WTC11 (cell line): ENCODE data around the gene ADNP2. TPM values are rescaled to one million over a fixed set of nuclear protein-coding genes. Genes with fewer than 3 reads are reported as not detected.

Experiments
- ATAC-seq: fragments of 200-7000 bp; cut with Tn5 transposase; 2 replicates; pipeline ENCODE4 v1.10.0; 2021; ENCODE audit warnings: mild to moderate bottlenecking, moderate library complexity
- CTCF ChIA-PET: fragments of 300-600 bp; sonication (Branson Sonifier 250); formaldehyde crosslinking; loops from one replicate; lab custom pipeline; 2021; ENCODE audit warnings: antibody characterized with exemption; lab: Charles Lee
- POLR2A ChIA-PET: fragments of 350-600 bp; sonication (Branson Sonifier 250); formaldehyde crosslinking; loops from one replicate; lab custom pipeline; 2021; ENCODE audit warnings: antibody characterized with exemption; lab: Charles Lee
- DNase-seq: peaks from one replicate; pipeline ENCODE4 v3.0.0; 2021; ENCODE audit warnings: low spot score
- H3K27ac Mint-ChIP-seq: 2 replicates; pipeline ENCODE4 v1.8.0; 2021; ENCODE audit warnings: mixed read lengths
- H3K27me3 Mint-ChIP-seq: 2 replicates; pipeline ENCODE4 v1.8.0; 2021; ENCODE audit warnings: low read depth, mild to moderate bottlenecking, moderate library complexity, mixed read lengths
- H3K36me3 Mint-ChIP-seq: 2 replicates; pipeline ENCODE4 v1.8.0; 2021; ENCODE audit warnings: mixed read lengths
- H3K4me1 Mint-ChIP-seq: 2 replicates; pipeline ENCODE4 v1.8.0; 2022; ENCODE audit warnings: mixed read lengths
- H3K4me3 Mint-ChIP-seq: 2 replicates; pipeline ENCODE4 v1.8.0; 2021; ENCODE audit warnings: mild to moderate bottlenecking, moderate library complexity, mixed read lengths
- H3K9me3 Mint-ChIP-seq: 2 replicates; pipeline ENCODE4 v1.8.0; 2021; ENCODE audit warnings: mixed read lengths
- CREB1 ChIP-seq: sonication (generic); formaldehyde crosslinking; IDR thresholded peaks from 2 replicates; pipeline ENCODE4 v1.8.0; 2023; ENCODE audit warnings: mild to moderate bottlenecking, missing genetic modification reagents
- ESRRA ChIP-seq: sonication (generic); formaldehyde crosslinking; IDR thresholded peaks from 2 replicates; pipeline ENCODE4 v1.8.1; 2022; ENCODE audit warnings: mild to moderate bottlenecking, missing genetic modification reagents, borderline replicate concordance
- KAT7 ChIP-seq: sonication (generic); formaldehyde crosslinking; IDR thresholded peaks from 2 replicates; pipeline ENCODE4 v1.8.1; 2023; ENCODE audit warnings: missing genetic modification reagents, mild to moderate bottlenecking, borderline replicate concordance
- RORB ChIP-seq: fragments of 250-450 bp; sonication (Bioruptor Pico); IDR thresholded peaks from 2 replicates; pipeline ENCODE4 v1.9.0; 2021; ENCODE audit warnings: mild to moderate bottlenecking
- SOX15 ChIP-seq: fragments of 250-450 bp; sonication (Bioruptor Pico); IDR thresholded peaks from 2 replicates; pipeline ENCODE4 v1.9.0; 2021; ENCODE audit warnings: mild to moderate bottlenecking
- SP1 ChIP-seq: sonication (generic); formaldehyde crosslinking; conservative IDR thresholded peaks from 2 replicates; pipeline ENCODE4 v1.8.1; 2022; ENCODE audit warnings: missing genetic modification reagents
- TEAD1 ChIP-seq: sonication (generic); formaldehyde crosslinking; IDR thresholded peaks from 2 replicates; pipeline ENCODE4 v1.8.0; 2022; ENCODE audit warnings: mild to moderate bottlenecking, missing genetic modification reagents
- ZBTB21 ChIP-seq: sonication (generic); formaldehyde crosslinking; IDR thresholded peaks from 2 replicates; pipeline ENCODE4 v1.8.1; 2023; ENCODE audit warnings: mild to moderate bottlenecking, missing genetic modification reagents, borderline replicate concordance
- ZNF138 ChIP-seq: sonication (generic); formaldehyde crosslinking; conservative IDR thresholded peaks from 2 replicates; pipeline ENCODE4 v1.8.1; 2022; ENCODE audit warnings: mild to moderate bottlenecking, moderate library complexity, missing genetic modification reagents
- ZNF219 ChIP-seq: sonication (generic); formaldehyde crosslinking; IDR thresholded peaks from 2 replicates; pipeline ENCODE4 v1.8.0; 2023; ENCODE audit warnings: missing genetic modification reagents, mild to moderate bottlenecking, borderline replicate concordance
- ZNF232 ChIP-seq: sonication (generic); formaldehyde crosslinking; IDR thresholded peaks from 2 replicates; pipeline ENCODE4 v1.8.0; 2022; ENCODE audit warnings: mild to moderate bottlenecking, missing genetic modification reagents
- total RNA-seq: library from RNA; stranded (reverse); gene quantifications from 3 replicates; pipeline ENCODE4 v1.2.3, GENCODE V29; 2021
- TF ChIP-seq, protein P1 (sequence below): sonication (generic); formaldehyde crosslinking; IDR thresholded peaks from 2 replicates; pipeline ENCODE4 v1.8.0; 2022; ENCODE audit warnings: mild to moderate bottlenecking, missing genetic modification reagents
- TF ChIP-seq, protein P2 (sequence below): fragments of 250-450 bp; sonication (Bioruptor Pico); IDR thresholded peaks from 2 replicates; pipeline ENCODE4 v2.1.2; 2022; ENCODE audit warnings: mild to moderate bottlenecking, moderate library complexity
- TF ChIP-seq, protein P3 (sequence below): fragments of 250-450 bp; sonication (Bioruptor Pico); conservative IDR thresholded peaks from 2 replicates; pipeline ENCODE4 v1.9.0; 2021; ENCODE audit warnings: mild to moderate bottlenecking
- TF ChIP-seq, protein P4 (sequence below): sonication (generic); formaldehyde crosslinking; IDR thresholded peaks from 2 replicates; pipeline ENCODE4 v1.8.1; 2023; ENCODE audit warnings: mild to moderate bottlenecking, missing genetic modification reagents, borderline replicate concordance

ADNP2 gene
- total RNA-seq, 1 experiment from 2014 or later = 56.0 TPM

DNA sequence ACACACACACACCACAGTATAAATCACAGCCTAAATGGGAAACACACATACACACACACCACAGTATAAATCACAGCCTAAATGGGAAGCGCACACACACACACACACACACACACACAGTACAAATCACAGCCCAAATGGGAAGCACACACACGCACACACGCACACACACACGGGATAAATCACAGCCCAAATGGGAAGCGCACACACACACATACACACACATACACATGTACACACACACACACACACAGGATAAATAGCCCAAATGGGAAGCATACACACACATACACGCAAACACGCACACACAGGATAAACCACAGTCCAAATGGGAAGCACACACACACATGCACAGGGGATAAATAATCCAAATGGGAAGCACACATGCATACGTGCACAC lies 68.1 kb downstream of the ADNP2 start (continued):
- TF ChIP-seq, protein P1, sequence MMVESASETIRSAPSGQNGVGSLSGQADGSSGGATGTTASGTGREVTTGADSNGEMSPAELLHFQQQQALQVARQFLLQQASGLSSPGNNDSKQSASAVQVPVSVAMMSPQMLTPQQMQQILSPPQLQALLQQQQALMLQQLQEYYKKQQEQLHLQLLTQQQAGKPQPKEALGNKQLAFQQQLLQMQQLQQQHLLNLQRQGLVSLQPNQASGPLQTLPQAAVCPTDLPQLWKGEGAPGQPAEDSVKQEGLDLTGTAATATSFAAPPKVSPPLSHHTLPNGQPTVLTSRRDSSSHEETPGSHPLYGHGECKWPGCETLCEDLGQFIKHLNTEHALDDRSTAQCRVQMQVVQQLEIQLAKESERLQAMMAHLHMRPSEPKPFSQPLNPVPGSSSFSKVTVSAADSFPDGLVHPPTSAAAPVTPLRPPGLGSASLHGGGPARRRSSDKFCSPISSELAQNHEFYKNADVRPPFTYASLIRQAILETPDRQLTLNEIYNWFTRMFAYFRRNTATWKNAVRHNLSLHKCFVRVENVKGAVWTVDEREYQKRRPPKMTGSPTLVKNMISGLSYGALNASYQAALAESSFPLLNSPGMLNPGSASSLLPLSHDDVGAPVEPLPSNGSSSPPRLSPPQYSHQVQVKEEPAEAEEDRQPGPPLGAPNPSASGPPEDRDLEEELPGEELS = no peak
- TF ChIP-seq, protein P2, sequence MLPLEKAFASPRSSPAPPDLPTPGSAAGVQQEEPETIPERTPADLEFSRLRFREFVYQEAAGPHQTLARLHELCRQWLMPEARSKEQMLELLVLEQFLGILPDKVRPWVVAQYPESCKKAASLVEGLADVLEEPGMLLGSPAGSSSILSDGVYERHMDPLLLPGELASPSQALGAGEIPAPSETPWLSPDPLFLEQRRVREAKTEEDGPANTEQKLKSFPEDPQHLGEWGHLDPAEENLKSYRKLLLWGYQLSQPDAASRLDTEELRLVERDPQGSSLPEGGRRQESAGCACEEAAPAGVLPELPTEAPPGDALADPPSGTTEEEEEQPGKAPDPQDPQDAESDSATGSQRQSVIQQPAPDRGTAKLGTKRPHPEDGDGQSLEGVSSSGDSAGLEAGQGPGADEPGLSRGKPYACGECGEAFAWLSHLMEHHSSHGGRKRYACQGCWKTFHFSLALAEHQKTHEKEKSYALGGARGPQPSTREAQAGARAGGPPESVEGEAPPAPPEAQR (CRISPR knock-in tag) = no peak
- TF ChIP-seq, protein P3, sequence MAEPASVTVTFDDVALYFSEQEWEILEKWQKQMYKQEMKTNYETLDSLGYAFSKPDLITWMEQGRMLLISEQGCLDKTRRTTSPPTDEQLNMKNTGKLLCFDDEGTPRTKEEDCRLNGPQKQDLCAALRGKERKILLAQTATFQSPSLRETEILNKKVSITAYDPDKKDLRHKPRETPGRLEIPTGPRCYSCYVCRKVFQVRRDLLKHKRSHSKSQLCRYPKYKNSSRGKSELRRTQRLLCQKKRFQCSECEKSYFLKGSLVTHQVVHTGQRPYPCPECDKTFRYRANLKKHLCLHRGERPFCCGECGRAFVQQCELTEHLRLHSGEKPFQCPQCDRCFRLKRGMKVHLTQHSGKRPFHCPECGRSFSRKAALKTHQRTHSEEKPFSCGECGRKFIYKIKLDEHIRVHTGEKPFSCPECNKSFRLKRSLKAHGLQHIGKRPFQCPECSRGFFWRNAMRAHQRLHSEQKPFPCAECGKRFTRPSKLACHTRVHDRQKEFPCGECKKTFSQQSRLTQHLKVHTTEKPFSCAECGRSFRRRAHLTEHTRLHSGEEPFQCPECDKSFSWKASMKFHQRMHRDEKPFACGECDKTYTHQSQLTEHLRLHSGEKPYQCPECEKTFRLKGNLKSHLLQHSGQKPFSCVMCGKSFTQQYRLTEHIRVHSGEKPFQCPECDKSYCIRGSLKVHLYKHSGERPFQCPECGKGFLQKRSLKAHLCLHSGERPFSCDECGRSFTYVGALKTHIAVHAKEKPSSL (CRISPR knock-in tag) = no peak
- TF ChIP-seq, all 79 proteins: peak for 0

DNA sequence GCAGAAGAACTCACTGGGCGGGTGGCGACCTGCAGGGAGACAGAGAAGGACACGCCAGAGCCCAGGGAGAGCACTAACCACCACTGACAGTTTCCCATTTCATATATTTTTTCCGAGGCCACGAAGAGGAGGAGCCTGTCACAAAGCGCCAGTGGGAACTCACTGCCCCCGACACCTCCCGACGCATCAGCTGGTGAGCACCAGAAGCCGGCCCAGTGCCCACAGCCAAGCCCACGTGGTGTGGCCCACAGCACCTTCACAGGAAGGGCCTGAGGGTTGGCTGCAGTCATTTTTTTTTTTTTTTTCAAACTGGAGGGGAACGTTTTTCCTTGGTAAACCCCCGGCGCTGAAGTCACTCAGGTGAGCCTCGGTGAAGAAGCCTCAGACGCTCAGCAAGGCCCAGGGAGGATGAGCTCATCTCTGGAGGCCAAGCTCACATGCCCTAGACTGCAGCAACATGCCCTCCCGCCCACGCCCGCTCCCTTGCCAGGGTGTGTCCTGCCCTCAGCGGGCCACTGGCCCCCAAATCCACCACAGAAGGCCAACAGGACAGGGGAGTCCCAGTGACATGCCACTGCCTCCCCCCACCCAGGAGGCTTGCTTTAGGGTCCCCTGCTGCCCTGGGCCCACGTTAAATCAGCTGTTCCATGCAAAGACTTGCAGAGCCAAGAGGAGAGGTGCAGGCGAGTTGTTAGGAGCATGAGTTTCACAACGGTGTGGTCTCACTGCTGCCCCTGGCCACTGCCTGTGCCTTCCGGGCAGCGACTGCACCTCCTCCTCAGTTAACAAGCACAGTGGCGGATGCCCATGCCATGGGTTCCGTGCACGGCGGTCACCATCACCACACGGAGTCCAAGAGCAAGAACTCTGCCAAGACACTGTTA lies 70.1 kb downstream of the ADNP2 start:
- ChIA-PET CTCF (interaction anchor here (0.7 to 3.0 kb wide), 2 partner anchors 21 to 60 kb away, joined by 3 to 10 read pairs; no protein-coding TSS in a partner anchor), POLR2A (no interaction called here)
- no peak for TF ChIP-seq ZNF232 (CRISPR knock-in tag)
- no peak overlapping the region for H3K27ac Mint-ChIP-seq
- peaks cover 7% of the 10 kb centered on the region for H3K4me1 Mint-ChIP-seq
- ATAC-seq = no peak
- 0 out of 2 replicates have a peak, but pooled peaks cover 4% of the 10 kb centered on the region for H3K27me3 Mint-ChIP-seq
- DNase-seq = no peak
- H3K9me3 Mint-ChIP-seq = no peaks in the 10 kb centered on the region
- no peak overlapping the region for H3K4me3 Mint-ChIP-seq
- no peaks in the 10 kb centered on the region for H3K36me3 Mint-ChIP-seq

DNA sequence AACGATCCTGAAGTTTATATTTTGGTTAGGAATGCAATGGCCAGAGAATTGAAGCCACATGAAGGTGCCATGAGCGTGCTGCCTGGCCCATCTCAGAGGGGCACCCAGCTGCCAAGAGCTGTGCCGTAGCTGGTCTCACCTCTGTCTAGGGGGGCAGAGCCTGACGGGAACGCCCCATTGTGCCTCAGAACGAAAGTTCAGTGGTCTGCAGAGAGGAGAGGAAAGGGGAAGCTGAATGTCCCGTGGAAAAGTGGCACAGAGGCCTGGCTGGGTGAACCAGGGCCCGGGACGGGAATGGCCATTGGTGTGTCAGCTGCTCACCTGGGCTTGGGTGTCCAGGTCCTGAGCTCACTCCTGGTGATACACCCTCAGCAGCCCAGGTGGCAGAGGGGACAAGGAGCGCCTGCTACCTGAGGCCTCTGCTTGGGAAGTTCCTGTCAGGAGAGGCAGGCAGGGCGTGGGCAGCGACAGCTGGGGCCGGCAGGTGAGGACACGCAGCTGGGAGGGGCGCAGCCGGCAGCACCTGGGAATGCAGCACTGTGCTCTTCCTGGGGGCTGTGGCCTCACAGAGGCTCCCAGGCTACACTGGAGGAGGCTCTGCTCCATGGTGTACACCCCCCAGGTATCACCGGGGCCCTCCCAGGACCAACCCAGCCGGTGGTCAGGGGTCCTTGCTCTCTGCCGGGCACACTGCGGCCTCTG lies 70.9 kb downstream of the ADNP2 start:
- TF ChIP-seq TEAD1 (CRISPR knock-in tag) = no peak
- TF ChIP-seq ZBTB21 (CRISPR knock-in tag) = no peak
- TF ChIP-seq ZNF219 (CRISPR knock-in tag) = no peak
- TF ChIP-seq ZNF138 (CRISPR knock-in tag) = no peak
- TF ChIP-seq ESRRA (CRISPR knock-in tag) = no peak
- no peak for TF ChIP-seq CREB1 (CRISPR knock-in tag)
- TF ChIP-seq RORB = no peak
- no peak for TF ChIP-seq SP1 (CRISPR knock-in tag)
- TF ChIP-seq KAT7 (CRISPR knock-in tag) = no peak
- TF ChIP-seq, protein P1 = no peak
- no peak for TF ChIP-seq SOX15 (CRISPR knock-in tag)
- TF ChIP-seq, protein P4, sequence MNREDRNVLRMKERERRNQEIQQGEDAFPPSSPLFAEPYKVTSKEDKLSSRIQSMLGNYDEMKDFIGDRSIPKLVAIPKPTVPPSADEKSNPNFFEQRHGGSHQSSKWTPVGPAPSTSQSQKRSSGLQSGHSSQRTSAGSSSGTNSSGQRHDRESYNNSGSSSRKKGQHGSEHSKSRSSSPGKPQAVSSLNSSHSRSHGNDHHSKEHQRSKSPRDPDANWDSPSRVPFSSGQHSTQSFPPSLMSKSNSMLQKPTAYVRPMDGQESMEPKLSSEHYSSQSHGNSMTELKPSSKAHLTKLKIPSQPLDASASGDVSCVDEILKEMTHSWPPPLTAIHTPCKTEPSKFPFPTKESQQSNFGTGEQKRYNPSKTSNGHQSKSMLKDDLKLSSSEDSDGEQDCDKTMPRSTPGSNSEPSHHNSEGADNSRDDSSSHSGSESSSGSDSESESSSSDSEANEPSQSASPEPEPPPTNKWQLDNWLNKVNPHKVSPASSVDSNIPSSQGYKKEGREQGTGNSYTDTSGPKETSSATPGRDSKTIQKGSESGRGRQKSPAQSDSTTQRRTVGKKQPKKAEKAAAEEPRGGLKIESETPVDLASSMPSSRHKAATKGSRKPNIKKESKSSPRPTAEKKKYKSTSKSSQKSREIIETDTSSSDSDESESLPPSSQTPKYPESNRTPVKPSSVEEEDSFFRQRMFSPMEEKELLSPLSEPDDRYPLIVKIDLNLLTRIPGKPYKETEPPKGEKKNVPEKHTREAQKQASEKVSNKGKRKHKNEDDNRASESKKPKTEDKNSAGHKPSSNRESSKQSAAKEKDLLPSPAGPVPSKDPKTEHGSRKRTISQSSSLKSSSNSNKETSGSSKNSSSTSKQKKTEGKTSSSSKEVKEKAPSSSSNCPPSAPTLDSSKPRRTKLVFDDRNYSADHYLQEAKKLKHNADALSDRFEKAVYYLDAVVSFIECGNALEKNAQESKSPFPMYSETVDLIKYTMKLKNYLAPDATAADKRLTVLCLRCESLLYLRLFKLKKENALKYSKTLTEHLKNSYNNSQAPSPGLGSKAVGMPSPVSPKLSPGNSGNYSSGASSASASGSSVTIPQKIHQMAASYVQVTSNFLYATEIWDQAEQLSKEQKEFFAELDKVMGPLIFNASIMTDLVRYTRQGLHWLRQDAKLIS (CRISPR knock-in tag) = no peak
- TF ChIP-seq, all 79 proteins: peak for 0
- ATAC-seq = no peak
- H3K27me3 Mint-ChIP-seq = 0 out of 2 replicates have a peak, but pooled peaks cover 4% of the 10 kb centered on the region
- H3K4me1 Mint-ChIP-seq = peaks cover 7% of the 10 kb centered on the region
- CTCF ChIA-PET = interaction anchor here (0.7 to 3.0 kb wide), 4 partner anchors 9 to 59 kb away, joined by 3 to 10 read pairs (median 6); no protein-coding TSS in a partner anchor
- no peak overlapping the region for H3K27ac Mint-ChIP-seq
- no peaks in the 10 kb centered on the region for H3K36me3 Mint-ChIP-seq
- POLR2A ChIA-PET = no interaction called here
- H3K4me3 Mint-ChIP-seq = no peak overlapping the region
- no peaks in the 10 kb centered on the region for H3K9me3 Mint-ChIP-seq
- DNase-seq = no peak
